NAMALWA (cell line): Measurements from ENCODE around the gene CAB39L.

ENCODE experiments used
- DNase-seq: peaks from one replicate; pipeline ENCODE4 v3.0.0-alpha.2; 2015; ENCODE audit warnings: low spot score

CAB39L gene

GRCh38 chr13:49441846-49442245 is 2.0 kb downstream of the CAB39L start:
- peak; percentile 65 for DNase-seq

- no peak for DNase-seq
These were observed 2.6 kb downstream of the CAB39L start for GRCh38 chr13:49441312-49441711.

DNA sequence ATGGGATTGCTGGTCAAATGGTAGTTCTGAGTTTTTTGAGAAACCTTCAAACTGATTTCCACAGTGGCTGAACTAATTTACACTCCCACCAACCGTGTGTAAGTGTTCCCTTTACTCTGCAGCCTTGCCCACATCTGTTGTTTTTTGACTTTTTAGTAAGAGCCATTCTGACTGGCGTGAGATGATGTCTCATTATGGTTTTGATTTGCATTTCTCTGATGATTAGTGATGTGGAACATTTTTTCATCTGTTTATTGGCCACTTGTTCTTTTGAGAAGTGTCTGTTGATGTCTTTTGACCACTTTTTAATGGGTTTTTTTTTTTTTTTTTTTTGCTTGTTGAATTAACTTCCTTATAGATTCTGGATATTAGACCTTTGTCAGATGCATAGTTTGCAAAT is 4.3 kb downstream of the CAB39L start:
- peak; percentile 81 for DNase-seq

- DNase-seq: no peak
These were observed 6.2 kb downstream of the CAB39L start for GRCh38 chr13:49437705-49438104.

- DNase-seq: no peak
These were observed 7.0 kb downstream of the CAB39L start for GRCh38 chr13:49436890-49437289.

GRCh38 chr13:49435992-49436391 is 7.9 kb downstream of the CAB39L start:
- no peak for DNase-seq

GRCh38 chr13:49429121-49429520 is 14.7 kb downstream of the CAB39L start:
- no peak for DNase-seq

DNA sequence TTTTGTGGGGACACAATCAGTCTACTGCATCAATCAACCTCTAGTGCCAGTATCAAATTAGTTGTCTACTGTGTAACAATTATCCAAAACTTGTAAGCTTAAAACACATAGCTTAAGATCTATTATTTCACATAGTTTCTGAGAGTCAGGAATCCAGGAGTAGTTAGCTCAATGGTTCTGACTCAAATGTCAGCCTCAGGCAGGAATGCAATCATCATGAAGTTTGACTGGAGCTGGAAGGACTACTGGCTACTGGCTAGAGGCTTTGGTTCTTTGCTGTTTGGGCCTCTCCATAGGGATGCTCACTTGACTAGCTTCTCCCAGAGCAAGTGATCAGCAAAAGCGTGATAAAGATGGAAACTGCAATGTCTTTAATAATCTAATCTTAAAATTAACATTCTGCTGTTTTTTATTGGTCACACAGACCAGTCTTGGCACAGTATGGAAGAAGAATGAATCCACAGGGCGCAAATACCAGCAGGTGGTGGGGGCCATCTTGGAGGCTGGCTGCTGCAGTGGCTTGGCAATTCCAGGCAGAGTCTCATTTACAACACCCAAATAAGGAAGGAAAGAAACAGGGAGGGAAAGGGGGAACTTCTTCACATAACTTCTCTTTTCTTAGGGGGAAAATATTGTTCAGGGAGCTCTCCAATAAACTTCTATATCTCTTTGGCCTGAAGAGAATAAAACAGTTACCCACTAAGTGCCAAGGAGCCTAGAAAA is 15.7 kb downstream of the CAB39L start:
- DNase-seq: no peak

DNA sequence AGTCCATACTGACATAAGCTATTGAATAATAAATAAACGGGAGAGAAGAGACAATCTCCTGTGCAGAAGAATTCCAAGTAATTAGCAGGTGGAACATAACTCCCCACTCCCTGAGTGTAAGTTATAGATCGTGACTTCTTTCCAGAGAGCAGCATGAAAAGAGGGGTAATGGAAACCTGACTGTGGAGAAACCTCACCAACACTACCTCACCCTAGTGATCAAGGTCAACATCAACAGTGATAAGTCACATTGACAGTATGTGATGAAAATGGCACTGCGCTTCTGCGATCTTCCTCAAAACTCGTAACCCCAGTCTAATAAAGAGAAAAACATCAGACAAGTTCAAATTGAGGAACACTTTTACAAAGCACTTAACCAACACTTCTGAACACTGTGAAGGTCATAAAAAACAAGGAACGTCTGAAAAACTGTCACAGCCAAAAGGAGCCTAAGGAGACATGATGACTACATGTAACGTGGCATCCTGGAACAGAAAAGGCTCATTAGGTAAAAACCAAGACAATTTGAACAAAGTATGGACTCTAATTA is 19.8 kb downstream of the CAB39L start:
- DNase-seq: no peak

- DNase-seq: peak; percentile 83
These were observed 22.5 kb downstream of the CAB39L start for GRCh38 chr13:49421391-49421790.

- DNase-seq: no peak
These were observed 24.6 kb downstream of the CAB39L start for GRCh38 chr13:49419276-49419675.

DNA sequence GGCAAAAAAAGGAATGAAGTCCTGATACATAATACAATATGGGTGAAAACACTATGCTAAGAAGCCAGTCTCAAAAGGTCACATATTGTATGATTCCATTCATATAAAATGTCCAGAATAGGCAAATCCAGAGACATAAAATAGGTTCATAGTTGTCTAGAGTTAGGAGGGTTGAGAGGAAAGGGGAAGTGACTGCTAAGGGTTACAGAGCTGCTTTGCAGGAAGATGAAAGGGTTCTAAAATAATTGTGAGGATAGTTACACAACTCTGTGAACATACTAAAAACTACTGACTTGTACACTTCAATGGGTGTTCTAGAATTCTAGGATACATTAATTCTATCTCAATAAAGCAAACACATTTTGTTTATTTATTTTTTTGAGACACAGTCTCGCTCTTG is 25.7 kb downstream of the CAB39L start:
- peak; percentile 48 for DNase-seq

DNA sequence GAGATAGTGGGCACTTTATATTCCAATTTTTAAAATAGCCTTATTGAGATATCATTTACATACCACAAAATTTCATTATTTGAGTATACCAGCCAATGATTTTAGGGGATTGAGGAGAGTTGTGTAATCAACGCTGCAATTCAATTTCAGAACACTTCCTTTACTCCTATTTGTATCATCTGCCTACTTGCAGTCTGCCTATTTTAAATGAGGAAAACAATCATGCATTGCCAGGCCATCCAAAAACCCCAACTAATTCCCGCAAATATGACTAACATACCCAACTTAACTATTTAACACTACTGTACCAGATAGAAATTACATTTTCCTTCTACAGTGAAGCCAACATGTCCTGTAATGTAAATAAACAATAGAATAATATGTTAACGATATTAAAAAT is 26.7 kb downstream of the CAB39L start:
- DNase-seq: no peak

GRCh38 chr13:49412749-49413148 is 31.1 kb downstream of the CAB39L start:
- DNase-seq: no peak

DNA sequence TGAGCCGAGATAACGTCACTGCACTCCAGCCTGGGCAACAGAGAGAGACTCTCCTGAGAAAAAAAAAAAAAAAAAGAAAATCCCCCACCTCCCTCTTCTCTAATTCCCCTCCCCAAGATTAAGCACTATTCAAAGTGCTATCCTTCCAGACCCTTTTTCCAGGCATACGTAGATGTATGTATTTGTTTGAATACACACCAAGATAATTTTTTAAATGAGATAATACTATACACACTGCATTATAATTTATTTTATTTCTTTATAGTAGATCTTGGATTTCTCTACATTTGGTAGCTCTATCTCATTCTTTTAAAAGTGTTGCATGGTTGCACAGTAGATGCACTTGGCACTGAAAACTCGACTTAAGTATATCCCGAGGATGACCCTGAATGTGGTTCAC is 32.5 kb downstream of the CAB39L start:
- no peak for DNase-seq

DNA sequence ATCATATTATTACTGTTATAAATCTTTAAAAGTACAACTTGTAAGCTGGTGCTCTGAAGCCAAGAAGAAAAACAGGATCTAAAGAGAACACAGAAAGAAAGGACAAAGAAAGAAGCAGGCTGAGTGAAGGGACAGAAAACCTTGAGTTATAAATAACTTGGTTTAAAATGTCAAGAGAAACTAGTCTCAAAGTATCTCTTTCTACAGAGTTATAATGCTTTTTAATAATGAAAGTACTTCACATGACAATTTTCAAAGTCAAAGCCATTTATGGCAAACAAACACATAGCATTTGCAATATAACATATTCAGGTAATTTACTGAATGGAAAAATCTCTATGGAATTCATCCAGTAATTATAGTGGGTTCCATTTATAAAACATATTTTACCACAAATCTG is 33.4 kb downstream of the CAB39L start:
- DNase-seq: no peak

GRCh38 chr13:49410006-49410405 is 33.9 kb downstream of the CAB39L start:
- DNase-seq: no peak

- no peak for DNase-seq
These were observed 34.9 kb downstream of the CAB39L start for GRCh38 chr13:49409008-49409407.

GRCh38 chr13:49407936-49408335 is 35.9 kb downstream of the CAB39L start:
- no peak for DNase-seq

DNA sequence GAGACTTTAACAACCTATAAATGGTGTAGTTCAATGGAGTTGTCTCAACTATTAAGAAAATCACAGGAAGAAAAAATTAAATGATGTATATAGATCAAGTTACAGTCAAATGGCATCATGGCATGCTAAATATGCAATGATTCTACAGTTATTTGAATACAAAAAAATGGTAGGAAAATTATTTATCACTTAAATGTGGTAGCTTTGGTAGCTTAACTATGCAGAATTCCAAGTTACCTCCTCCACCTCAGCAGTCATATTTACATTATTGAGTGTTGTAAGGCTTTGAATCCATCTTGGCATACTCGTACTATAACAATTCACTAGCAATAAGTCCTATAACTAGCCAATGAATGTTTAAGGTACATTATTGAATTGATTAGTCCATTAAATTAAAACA is 36.8 kb downstream of the CAB39L start:
- no peak for DNase-seq

GRCh38 chr13:49404703-49405020 is 39.2 kb downstream of the CAB39L start:
- DNase-seq: no peak

- no peak for DNase-seq
These were observed 39.7 kb downstream of the CAB39L start for GRCh38 chr13:49403996-49404702.

- DNase-seq: peak; percentile 93
These were observed 42.9 kb downstream of the CAB39L start for GRCh38 chr13:49400755-49401659.
